H1 (cell line): ENCODE data around the gene CDKL5. TPM values are rescaled to one million over a fixed set of nuclear protein-coding genes. Genes with fewer than 3 reads are reported as not detected.

ENCODE experiments used
- CTCF ChIA-PET: fragments of 300-600 bp; sonication (Branson Sonifier 250); formaldehyde crosslinking; loops from one replicate; lab custom pipeline; 2021; ENCODE audit not compliant: partially characterized antibody; lab: Charles Lee
- POLR2A ChIA-PET: fragments of 300-600 bp; sonication (Branson Sonifier 250); formaldehyde crosslinking; loops from one replicate; lab custom pipeline; 2021; ENCODE audit warnings: inconsistent platforms; ENCODE audit not compliant: partially characterized antibody; lab: Charles Lee
- DNase-seq, 2 experiments: peaks; one replicate each; pipeline versions ENCODE4 v3.0.0 to v3.0.0-alpha.2; 2010 to 2022; ENCODE audit warnings: low spot score in 2 of 2, low read depth in 1 of 2, mixed read lengths in 1 of 2
- FAIRE-seq: peaks from 2 replicates; lab custom pipeline; 2011; peaks lifted over from hg19 to GRCh38; lab: Jason Lieb, UNC
- H2AFZ ChIP-seq: 2 replicates; pipeline ENCODE4 v1.8.1; 2012; ENCODE audit warnings: low read length, inconsistent platforms
- H2AK5ac ChIP-seq: 2 replicates; pipeline ENCODE4 v1.6.1; 2013; ENCODE audit warnings: low read depth, low read length
- H2BK120ac ChIP-seq: replicated peaks from 2 replicates; pipeline ENCODE3; 2013; ENCODE audit warnings: low read depth, low read length, inconsistent platforms
- H2BK12ac ChIP-seq: 2 replicates; pipeline ENCODE4 v1.6.1; 2013; ENCODE audit warnings: low read depth, low read length
- H2BK15ac ChIP-seq: 2 replicates; pipeline ENCODE4 v1.6.1; 2013; ENCODE audit warnings: low read length
- H2BK20ac ChIP-seq: 2 replicates; pipeline ENCODE4 v1.6.1; 2013; ENCODE audit warnings: low read length
- H2BK5ac ChIP-seq: 2 replicates; pipeline ENCODE4 v1.6.1; 2013; ENCODE audit warnings: low read depth, low read length
- H3K14ac ChIP-seq: 2 replicates; pipeline ENCODE4 v1.6.1; 2013; ENCODE audit warnings: inconsistent platforms; ENCODE audit not compliant: insufficient read length
- H3K18ac ChIP-seq: 2 replicates; pipeline ENCODE4 v1.6.1; 2013; ENCODE audit warnings: low read length; ENCODE audit errors: extremely low read depth
- H3K23ac ChIP-seq: 2 replicates; pipeline ENCODE4 v1.6.1; 2013; ENCODE audit warnings: inconsistent platforms; ENCODE audit not compliant: insufficient read length
- H3K23me2 ChIP-seq: 2 replicates; pipeline ENCODE4 v1.6.1; 2013; ENCODE audit warnings: low read depth, low read length
- H3K27ac ChIP-seq: 2 replicates; pipeline ENCODE4 v1.6.1; 2011; ENCODE audit warnings: low read depth, low read length, inconsistent platforms
- H3K27me3 ChIP-seq, 4 experiments: replicated peaks in 1 of 4; 1 replicate in 1 of 4; 2 replicates in 3 of 4; pipeline versions ENCODE4 v1.6.1 to v1.8.1; 2011 to 2013; ENCODE audit warnings: low read length in 3 of 4, mild to moderate bottlenecking in 3 of 4, inconsistent platforms in 2 of 4, mixed read lengths in 2 of 4, moderate library complexity in 1 of 4; ENCODE audit not compliant: control insufficient read depth in 3 of 4, insufficient read depth in 3 of 4; ENCODE audit errors: extremely low read depth in 1 of 4
- H3K36me3 ChIP-seq, 4 experiments: 2 replicates each; pipeline versions ENCODE4 v1.6.1 to v1.8.1; 2011 to 2013; ENCODE audit warnings: mild to moderate bottlenecking in 4 of 4, low read length in 3 of 4, moderate library complexity in 2 of 4, control low read depth in 1 of 4, inconsistent platforms in 1 of 4; ENCODE audit not compliant: insufficient read depth in 4 of 4, control insufficient read depth in 2 of 4
- H3K4ac ChIP-seq: replicated peaks from 2 replicates; pipeline ENCODE3; 2013; ENCODE audit warnings: low read length, low read depth, mixed read lengths, inconsistent platforms; ENCODE audit not compliant: insufficient read length
- H3K4me1 ChIP-seq, 4 experiments: replicated peaks in 1 of 4; 1 replicate in 1 of 4; 2 replicates in 3 of 4; pipeline versions ENCODE4 v1.6.1 to v1.8.1; 2011 to 2013; ENCODE audit warnings: low read length in 3 of 4, inconsistent platforms in 2 of 4, mixed read lengths in 1 of 4; ENCODE audit not compliant: insufficient read depth in 4 of 4, control insufficient read depth in 3 of 4
- H3K4me2 ChIP-seq, 2 experiments: 2 replicates each; pipeline versions ENCODE4 v1.6.1 to v1.8.1; 2011 to 2013; ENCODE audit warnings: low read depth in 2 of 2, low read length in 2 of 2, control low read depth in 1 of 2, inconsistent platforms in 1 of 2, mild to moderate bottlenecking in 1 of 2; ENCODE audit not compliant: insufficient read depth in 1 of 2
- H3K4me3 ChIP-seq, 4 experiments: fragments of 200-600, 300-600 bp in 1 of 4; sonication (generic), shearing (Covaris generic), sonication (Bioruptor Twin) in 1 of 4; 2 replicates each; pipeline versions ENCODE4 v1.5.1 to v1.8.1; 2011 to 2016; ENCODE audit warnings: low read length in 4 of 4, low read depth in 3 of 4, control low read depth in 2 of 4, inconsistent platforms in 2 of 4, mild to moderate bottlenecking in 2 of 4, mixed read lengths in 1 of 4, moderate library complexity in 1 of 4; ENCODE audit not compliant: insufficient read depth in 2 of 4; ENCODE audit errors: extremely low read depth in 1 of 4
- H3K56ac ChIP-seq: replicated peaks from 2 replicates; pipeline ENCODE3; 2013; ENCODE audit warnings: low read depth, mild to moderate bottlenecking, mixed read lengths, low read length, inconsistent platforms; ENCODE audit not compliant: insufficient read length
- H3K79me1 ChIP-seq: 2 replicates; pipeline ENCODE4 v1.6.1; 2013; ENCODE audit warnings: low read depth, low read length, control low read depth
- H3K79me2 ChIP-seq, 2 experiments: 2 replicates each; pipeline versions ENCODE4 v1.6.1 to v1.8.1; 2012 to 2013; ENCODE audit warnings: low read length in 2 of 2, mild to moderate bottlenecking in 2 of 2, inconsistent platforms in 1 of 2; ENCODE audit not compliant: insufficient read depth in 2 of 2, control insufficient read depth in 1 of 2
- H3K9ac ChIP-seq, 4 experiments: replicated peaks in 1 of 4; 1 replicate in 1 of 4; 2 replicates in 3 of 4; pipeline versions ENCODE4 v1.6.1 to v1.8.1; 2011 to 2013; ENCODE audit warnings: low read depth in 3 of 4, low read length in 3 of 4, control low read depth in 2 of 4, mild to moderate bottlenecking in 2 of 4, moderate library complexity in 2 of 4, inconsistent platforms in 1 of 4; ENCODE audit errors: extremely low read depth in 1 of 4
- H3K9me3 ChIP-seq, 2 experiments: 2 replicates each; pipeline versions ENCODE4 v1.6.1 to v1.8.1; 2012 to 2013; ENCODE audit warnings: mild to moderate bottlenecking in 2 of 2, moderate library complexity in 2 of 2, control low read depth in 1 of 2, inconsistent platforms in 1 of 2, low read depth in 1 of 2, low read length in 1 of 2, mixed read lengths in 1 of 2; ENCODE audit not compliant: insufficient read depth in 2 of 2
- H4K20me1 ChIP-seq, 2 experiments: replicated peaks in 1 of 2; 2 replicates each; pipeline versions ENCODE3 to v1.8.1; 2011 to 2013; ENCODE audit warnings: inconsistent platforms in 2 of 2, low read length in 2 of 2, mild to moderate bottlenecking in 1 of 2; ENCODE audit not compliant: insufficient read depth in 2 of 2, control insufficient read depth in 1 of 2
- H4K5ac ChIP-seq: 2 replicates; pipeline ENCODE4 v1.6.1; 2013; ENCODE audit warnings: low read length, low read depth, mixed read lengths, inconsistent platforms; ENCODE audit not compliant: insufficient read length
- H4K8ac ChIP-seq: 2 replicates; pipeline ENCODE4 v1.8.0; 2013; ENCODE audit warnings: mild to moderate bottlenecking, moderate library complexity, low read length, inconsistent platforms; ENCODE audit not compliant: insufficient read depth; ENCODE audit errors: extremely low read depth
- H4K91ac ChIP-seq: replicated peaks from 2 replicates; pipeline ENCODE3; 2013; ENCODE audit warnings: low read length, mixed read lengths, inconsistent platforms; ENCODE audit not compliant: insufficient read length
- JUND ChIP-seq: IDR thresholded peaks from 2 replicates; pipeline ENCODE4 v1.6.1; 2011; ENCODE audit warnings: mild to moderate bottlenecking, improper control_type of control experiment, low read length
- KDM4A ChIP-seq: IDR thresholded peaks from one replicate; pipeline ENCODE4 v1.7.1; 2012; ENCODE audit warnings: low read depth, mild to moderate bottlenecking, moderate library complexity, low read length, inconsistent platforms; ENCODE audit not compliant: severe bottlenecking
- POLR2AphosphoS5 ChIP-seq: IDR thresholded peaks from 2 replicates; pipeline ENCODE4 v1.6.1; 2011; ENCODE audit warnings: low read depth, low read length
- RAD21 ChIP-seq, 2 experiments: IDR thresholded peaks in 1 of 2; conservative IDR thresholded peaks in 1 of 2; 2 replicates each; pipeline ENCODE4 v1.6.1; 2011; ENCODE audit warnings: low read depth in 2 of 2, low read length in 2 of 2, improper control_type of control experiment in 1 of 2, inconsistent platforms in 1 of 2, mild to moderate bottlenecking in 1 of 2, moderate library complexity in 1 of 2
- SIN3A ChIP-seq, 2 experiments: IDR thresholded peaks in 1 of 2; conservative IDR thresholded peaks in 1 of 2; 2 replicates each; pipeline ENCODE4 v1.6.1; 2011 to 2012; ENCODE audit warnings: low read length in 2 of 2, improper control_type of control experiment in 1 of 2, low read depth in 1 of 2, mild to moderate bottlenecking in 1 of 2
- TAF1 ChIP-seq: IDR thresholded peaks from 2 replicates; pipeline ENCODE4 v1.6.1; 2011; ENCODE audit warnings: mild to moderate bottlenecking, low read depth, low read length
- USF2 ChIP-seq: IDR thresholded peaks from 2 replicates; pipeline ENCODE4 v1.6.1; 2011; ENCODE audit warnings: low read length, improper control_type of control experiment
- WGBS, 2 experiments: shearing (Covaris generic) in 1 of 2; methylation state at CpG; one replicate each; pipeline versions ENCODE4 v1.1.6 to v1.1.7; 2013 to 2015; ENCODE audit warnings: low lambda C conversion rate in 2 of 2, mixed read lengths in 2 of 2, inconsistent platforms in 1 of 2, low coverage in 1 of 2, missing lambda C conversion rate in 1 of 2; ENCODE audit not compliant: insufficient replicate concordance in 2 of 2, insufficient coverage in 1 of 2, insufficient read length in 1 of 2; ENCODE audit errors: extremely low coverage in 1 of 2, missing lambda C conversion rate in 1 of 2; 5-methylcytosine and 5-hydroxymethylcytosine counted together
- polyA plus RNA-seq, 7 experiments: library from polyadenylated mRNA; depleted of rRNA in 3 of 7; stranded (reverse) in 5 of 7; unstranded in 2 of 7; fragments of >200 nt in 5 of 7; fragments of 200-250 nt in 2 of 7; gene quantifications; 1 replicate in 5 of 7; 2 replicates in 1 of 7; 4 replicates in 1 of 7; pipeline versions ENCODE4 v1.2.1 to v1.2.3, GENCODE V29; 2011 to 2013; ENCODE audit warnings: missing spikeins in 2 of 7, mixed read lengths in 2 of 7
- total RNA-seq: library from RNA; stranded (reverse); fragmentation: NEBNext Ultra II Directional; extraction: Animal tissue kit (Norgen Biotek cat#: 25700); gene quantifications from 2 replicates; pipeline ENCODE4 v1.2.1, GENCODE V29; 2021
- TF ChIP-seq, protein P1 (sequence below): IDR thresholded peaks from 2 replicates; pipeline ENCODE4 v1.6.1; 2011; ENCODE audit warnings: low read depth, mild to moderate bottlenecking, low read length; ENCODE audit not compliant: insufficient read depth

Gene CDKL5
- total and polyA plus RNA-seq, 2 of the 8 experiments (the other 6 are each of a cell fraction or from before 2014, with no cell fraction given) = 5.5 to 15.6 TPM

- no peak overlapping the region for H3K23ac ChIP-seq
These were observed 257.6 kb downstream of the CDKL5 start for GRCh38 chrX:18682979-18683387.

More at GRCh38 chrX:18682979-18683387, 257.6 kb downstream of the CDKL5 start:
- H3K4me3 ChIP-seq = no peak overlapping the region
- H2BK5ac ChIP-seq = no peak overlapping the region
- no peak overlapping the region for H2BK12ac ChIP-seq
- H3K9ac ChIP-seq = no peak overlapping the region
- H3K36me3 ChIP-seq = no peaks in the 10 kb centered on the region
- no peak overlapping the region for H4K91ac ChIP-seq
- 98% methylated on average over 7 of the region's 9 CpGs; no CpG with 5 or more reads in 1 of the 2 experiments for WGBS, 2 experiments
- no peak overlapping the region for H2AFZ ChIP-seq
- H3K79me2 ChIP-seq = no peaks in the 10 kb centered on the region
- TF ChIP-seq, protein P1, sequence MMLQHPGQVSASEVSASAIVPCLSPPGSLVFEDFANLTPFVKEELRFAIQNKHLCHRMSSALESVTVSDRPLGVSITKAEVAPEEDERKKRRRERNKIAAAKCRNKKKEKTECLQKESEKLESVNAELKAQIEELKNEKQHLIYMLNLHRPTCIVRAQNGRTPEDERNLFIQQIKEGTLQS = no peak
- no peak for TF ChIP-seq KDM4A
- no peak for TF ChIP-seq JUND
- no peak for TF ChIP-seq RAD21 (IDR thresholded peaks at IDR 0.05 in 1 of 2, conservative IDR thresholded peaks at IDR 0.05 in 1 of 2; ENCODE audit: low read depth in 2 of 2, low read length in 2 of 2)
- no peak for TF ChIP-seq POLR2AphosphoS5
- TF ChIP-seq SIN3A (conservative IDR thresholded peaks at IDR 0.05 in 1 of 2, IDR thresholded peaks at IDR 0.05 in 1 of 2; ENCODE audit: low read depth in 1 of 2, low read length in 2 of 2) = no peak
- TF ChIP-seq TAF1 = no peak
- TF ChIP-seq USF2 = no peak
- no peak overlapping the region for H3K14ac ChIP-seq
- H3K4ac ChIP-seq = no peak overlapping the region
- H2AK5ac ChIP-seq = no peak overlapping the region
- no peaks in the 10 kb centered on the region for H4K20me1 ChIP-seq
- FAIRE-seq (no peak), DNase-seq (no peak)
- POLR2A ChIA-PET = no interaction called here
- H3K56ac ChIP-seq = no peak overlapping the region
- H3K27ac ChIP-seq = no peak overlapping the region
- H3K79me1 ChIP-seq = no peaks in the 10 kb centered on the region
- no peaks in the 10 kb centered on the region for H3K23me2 ChIP-seq
- H3K9me3 ChIP-seq = no peaks in the 10 kb centered on the region
- no peaks in the 10 kb centered on the region for H3K27me3 ChIP-seq
- no peak overlapping the region for H3K18ac ChIP-seq
- H2BK20ac ChIP-seq = no peak overlapping the region
- no peak overlapping the region for H2BK120ac ChIP-seq
- no peak overlapping the region for H4K8ac ChIP-seq
- H2BK15ac ChIP-seq = no peak overlapping the region
- no peak overlapping the region for H4K5ac ChIP-seq
- H3K4me2 ChIP-seq = no peak overlapping the region
- CTCF ChIA-PET = interaction anchor here (0.6 to 1.9 kb wide), 2 partner anchors 11 to 55 kb away, joined by 3 to 6 read pairs; no protein-coding TSS in a partner anchor
- 0 out of 7 replicates have a peak, but pooled peaks cover 0 to 2% (median 0%) of the 10 kb centered on the region in 4 experiments for H3K4me1 ChIP-seq
